K562 (cell line): ENCODE measurements around the gene COL25A1. TPM values are rescaled to one million over a fixed set of nuclear protein-coding genes. Genes with fewer than 3 reads are reported as not detected.

ENCODE experiments used
- ARNT ChIP-seq, 2 experiments: fragments of 450-650 bp; IDR thresholded peaks; 2 replicates each; pipeline ENCODE4 v1.6.1; 2016; ENCODE audit warnings: mild to moderate bottlenecking in 1 of 2
- CAMTA2 ChIP-seq: fragments of 250-450 bp; sonication (Bioruptor Pico); conservative IDR thresholded peaks from 2 replicates; pipeline ENCODE4 v1.5.1; 2022
- CCAR2 ChIP-seq: fragments of 200-400 bp; formaldehyde crosslinking; IDR thresholded peaks from 2 replicates; pipeline ENCODE4 v1.6.1; 2017; ENCODE audit warnings: mild to moderate bottlenecking, low read depth, low read length
- CREB3 ChIP-seq: fragments of 450-650 bp; conservative IDR thresholded peaks from 2 replicates; pipeline ENCODE4 v1.6.1; 2016; ENCODE audit warnings: missing genetic modification characterization, low read depth, mild to moderate bottlenecking, missing compliant biosample characterization, moderate library complexity
- EGR1 ChIP-seq: fragments of 450-650 bp; conservative IDR thresholded peaks from 2 replicates; pipeline ENCODE4 v1.6.1; 2017; ENCODE audit warnings: mild to moderate bottlenecking
- ELK1 ChIP-seq: sonication (generic); formaldehyde crosslinking; IDR thresholded peaks from 2 replicates; pipeline ENCODE4 v1.8.1; 2022; ENCODE audit warnings: missing genetic modification reagents
- ETS1 ChIP-seq: conservative IDR thresholded peaks from 2 replicates; pipeline ENCODE4 v1.6.1; 2011; ENCODE audit warnings: low read depth, mild to moderate bottlenecking, low read length; ENCODE audit not compliant: control insufficient read depth
- FOXO4 ChIP-seq: fragments of 450-650 bp; formaldehyde crosslinking; IDR thresholded peaks from 2 replicates; pipeline ENCODE4 v1.4.0; 2020; ENCODE audit warnings: mild to moderate bottlenecking, moderate library complexity
- GATA2 ChIP-seq: sonication (generic); formaldehyde crosslinking; IDR thresholded peaks from 2 replicates; pipeline ENCODE4 v1.4.0; 2020; ENCODE audit warnings: mild to moderate bottlenecking, missing genetic modification reagents
- HDAC6 ChIP-seq: IDR thresholded peaks from 2 replicates; pipeline ENCODE4 v1.6.1; 2012; ENCODE audit warnings: low read depth, mild to moderate bottlenecking, control low read depth, inconsistent platforms, low read length, moderate library complexity
- L3MBTL2 ChIP-seq: fragments of 450-650 bp; IDR thresholded peaks from 2 replicates; pipeline ENCODE4 v1.6.1; 2016; ENCODE audit warnings: mild to moderate bottlenecking, moderate library complexity
- MBD2 ChIP-seq: sonication (generic); IDR thresholded peaks from 2 replicates; pipeline ENCODE4 v1.6.1; 2016; ENCODE audit warnings: low read depth, borderline replicate concordance
- MTA3 ChIP-seq: fragments of 450-650 bp; formaldehyde crosslinking; IDR thresholded peaks from 2 replicates; pipeline ENCODE4 v1.6.1; 2017; ENCODE audit warnings: mild to moderate bottlenecking, borderline replicate concordance
- NR3C1 ChIP-seq: sonication (generic); formaldehyde crosslinking; IDR thresholded peaks from 2 replicates; pipeline ENCODE4 v1.8.1; 2022; ENCODE audit warnings: missing genetic modification reagents
- PYGO2 ChIP-seq: fragments of 450-650 bp; IDR thresholded peaks from 2 replicates; pipeline ENCODE4 v1.6.1; 2016; ENCODE audit warnings: mild to moderate bottlenecking, missing genetic modification characterization, moderate library complexity, missing compliant biosample characterization
- RAD21 ChIP-seq, 2 experiments: fragments of 250-450 bp in 1 of 2; fragments of 450-650 bp in 1 of 2; sonication (Bioruptor Pico) in 1 of 2; formaldehyde crosslinking in 1 of 2; IDR thresholded peaks in 1 of 2; conservative IDR thresholded peaks in 1 of 2; 2 replicates each; pipeline versions ENCODE4 v1.4.0 to v1.8.0; 2020 to 2022; ENCODE audit warnings: mild to moderate bottlenecking in 2 of 2, moderate library complexity in 1 of 2
- SMC3 ChIP-seq: conservative IDR thresholded peaks from 2 replicates; pipeline ENCODE4 v1.6.1; 2011; ENCODE audit warnings: low read depth, low read length, improper control_type of control experiment; ENCODE audit not compliant: insufficient read depth
- SOX6 ChIP-seq: fragments of 450-650 bp; IDR thresholded peaks from 2 replicates; pipeline ENCODE4 v1.6.1; 2014; ENCODE audit warnings: mild to moderate bottlenecking
- SPI1 ChIP-seq: IDR thresholded peaks from 2 replicates; pipeline ENCODE4 v1.6.1; 2011; ENCODE audit warnings: low read depth, low read length, control low read depth, borderline replicate concordance
- TAF15 ChIP-seq: fragments of 200-400 bp; formaldehyde crosslinking; IDR thresholded peaks from 2 replicates; pipeline ENCODE4 v1.6.1; 2017; ENCODE audit warnings: mild to moderate bottlenecking, low read depth, low read length, moderate library complexity
- TBP ChIP-seq: optimal IDR thresholded peaks from 2 replicates; pipeline ENCODE3; 2011; ENCODE audit warnings: low read depth, low read length, improper control_type of control experiment
- THRB ChIP-seq: fragments of 450-650 bp; formaldehyde crosslinking; conservative IDR thresholded peaks from 2 replicates; pipeline ENCODE4 v1.4.0; 2022; ENCODE audit warnings: mild to moderate bottlenecking, missing genetic modification characterization
- XRCC5 ChIP-seq: fragments of 200-400 bp; formaldehyde crosslinking; IDR thresholded peaks from 2 replicates; pipeline ENCODE4 v1.6.1; 2017; ENCODE audit warnings: low read depth, mild to moderate bottlenecking, low read length
- ZKSCAN3 ChIP-seq: fragments of 250-450 bp; sonication (Bioruptor Pico); IDR thresholded peaks from 2 replicates; pipeline ENCODE4 v1.4.0; 2020
- ZNF699 ChIP-seq: fragments of 250-450 bp; sonication (Bioruptor Pico); IDR thresholded peaks from 2 replicates; pipeline ENCODE4 v1.8.0; 2021; ENCODE audit warnings: mild to moderate bottlenecking, moderate library complexity; ENCODE audit not compliant: insufficient replicate concordance
- polyA plus RNA-seq, 8 experiments: library from polyadenylated mRNA; depleted of rRNA in 4 of 8; stranded (reverse) in 5 of 8; unstranded in 3 of 8; fragments of >200 nt; fragmentation: Nextera tagmentation in 2 of 8; fragmentation: Illumina TruSeq in 1 of 8; extraction: Ambion mirVana in 2 of 8; extraction: Trizol in 1 of 8; gene quantifications; 2 replicates each; pipeline versions ENCODE4 v1.2.1 to v1.2.3, GENCODE V29; 2011 to 2014; ENCODE audit warnings: inconsistent platforms in 1 of 8, missing spikeins in 1 of 8
- total RNA-seq, 7 experiments: library from RNA; depleted of rRNA in 6 of 7; stranded (reverse); fragments of >200 nt in 6 of 7; fragmentation: Illumina TruSeq in 2 of 7; extraction: Trizol in 2 of 7; gene quantifications; 2 replicates each; pipeline versions ENCODE4 v1.2.1 to v1.2.3, GENCODE V29; 2011 to 2021; ENCODE audit warnings: low replicate concordance in 1 of 7

Gene COL25A1
- total and polyA plus RNA-seq, 9 of the 15 experiments (the other 6 are each of a cell fraction or from before 2014, with no cell fraction given): 0.03 to 0.62 (median 0.27) TPM

- TF ChIP-seq FOXO4 (CRISPR knock-in tag) (no peak), L3MBTL2 (no peak), NR3C1 (CRISPR knock-in tag) (no peak), SMC3 (peak; percentile 81), XRCC5 (no peak), GATA2 (CRISPR knock-in tag) (no peak), SPI1 (no peak), RAD21 (CRISPR knock-in tag; conservative IDR thresholded peaks at IDR 0.05 in 1 of 2, IDR thresholded peaks at IDR 0.05 in 1 of 2) (peak; percentile 95), ELK1 (CRISPR knock-in tag) (no peak), EGR1 (no peak), THRB (CRISPR knock-in tag) (no peak), CREB3 (tag) (no peak), TAF15 (no peak), MBD2 (no peak), ZNF699 (CRISPR knock-in tag) (no peak), SOX6 (peak; percentile 81), PYGO2 (no peak), ZKSCAN3 (CRISPR knock-in tag) (no peak), ETS1 (no peak), CAMTA2 (no peak), ARNT (IDR thresholded peaks at IDR 0.05) (no peak), CCAR2 (no peak), MTA3 (no peak), TBP (no peak), HDAC6 (no peak)
Measured at GRCh38 chr4:108834835-108835384, 467.5 kb downstream of the COL25A1 start (continued).
